HCT116 (cell line): ENCODE measurements around the gene DAPL1. TPM values are rescaled to one million over a fixed set of nuclear protein-coding genes. Genes with fewer than 3 reads are reported as not detected.

Experiments
- ATAC-seq: fragments of 200-7000 bp; cut with Tn5 transposase; 2 replicates; pipeline ENCODE4 v1.9.1; 2020; ENCODE audit warnings: mild to moderate bottlenecking, moderate library complexity
- BruUV-seq: library from RNA; stranded (reverse); fragments of 400-500 nt; replicated peaks from 2 replicates; lab custom pipeline; 2021; lab: Mats Ljungman, UMichigan
- CTCF ChIA-PET: fragments of 300-600 bp; sonication (Branson Sonifier 250); formaldehyde crosslinking; loops from one replicate; lab custom pipeline; 2021; ENCODE audit warnings: antibody characterized with exemption; lab: Charles Lee
- POLR2A ChIA-PET: fragments of 300-600, 350-600 bp; sonication (Branson Sonifier 250); formaldehyde crosslinking; loops from one replicate; lab custom pipeline; 2021; ENCODE audit warnings: antibody characterized with exemption; lab: Charles Lee
- RAD21 ChIA-PET, 2 experiments: fragments of 300-600 bp; sonication (Branson Sonifier 250); formaldehyde crosslinking; loops; one replicate each; lab custom pipeline; 2023; ENCODE audit warnings: low total read pairs in 2 of 2; ENCODE audit not compliant: uncharacterized antibody in 2 of 2, unreplicated experiment in 2 of 2, low non-redundant PET in 1 of 2; lab: Charles Lee
- DNase-seq: peaks from one replicate; pipeline ENCODE4 v3.0.0-alpha.2; 2010; ENCODE audit warnings: low read depth, low spot score
- H2AFZ ChIP-seq: fragments of 200-600 bp; shearing (Covaris generic), sonication (generic); 2 replicates; pipeline ENCODE4 v1.6.1; 2017; ENCODE audit warnings: low read depth, mixed run types, mixed read lengths, antibody characterized with exemption, low read length; ENCODE audit not compliant: poor library complexity, severe bottlenecking
- H3K27ac ChIP-seq: 2 replicates; pipeline ENCODE4 v1.5.1; 2012; ENCODE audit warnings: low read depth, low read length
- H3K27me3 ChIP-seq: fragments of 200-600 bp; sonication (generic); 2 replicates; pipeline ENCODE4 v1.6.1; 2016; ENCODE audit warnings: mixed run types, low read length, mixed read lengths; ENCODE audit not compliant: insufficient read depth
- H3K36me3 ChIP-seq, 2 experiments: fragments of 200-500 bp in 1 of 2; fragments of 200-600 bp in 1 of 2; sonication (Bioruptor generic) in 1 of 2; sonication (generic) in 1 of 2; 2 replicates each; pipeline versions ENCODE4 v1.5.1 to v1.6.1; 2014 to 2016; ENCODE audit warnings: low read length in 2 of 2, inconsistent platforms in 1 of 2, mixed read lengths in 1 of 2, mixed run types in 1 of 2; ENCODE audit not compliant: insufficient read depth in 2 of 2, control insufficient read depth in 1 of 2
- H3K4me1 ChIP-seq, 2 experiments: fragments of 200-600 bp in 1 of 2; sonication (generic) in 1 of 2; 2 replicates each; pipeline versions ENCODE4 v1.5.1 to v1.6.1; 2012 to 2017; ENCODE audit warnings: low read length in 2 of 2, inconsistent platforms in 1 of 2, mild to moderate bottlenecking in 1 of 2, mixed read lengths in 1 of 2, mixed run types in 1 of 2, moderate library complexity in 1 of 2; ENCODE audit not compliant: insufficient read depth in 2 of 2, control insufficient read depth in 1 of 2
- H3K4me2 ChIP-seq: fragments of 200-600 bp; sonication (generic); 2 replicates; pipeline ENCODE4 v1.6.1; 2017; ENCODE audit warnings: mixed run types, low read length, mixed read lengths
- H3K4me3 ChIP-seq, 2 experiments: fragments of 200-600 bp in 1 of 2; sonication (generic) in 1 of 2; replicated peaks in 1 of 2; 2 replicates each; pipeline ENCODE4 v1.5.1; 2011 to 2016; ENCODE audit warnings: low read length in 2 of 2, control low read depth in 1 of 2, low read depth in 1 of 2, mild to moderate bottlenecking in 1 of 2, mixed read lengths in 1 of 2, mixed run types in 1 of 2
- H3K79me2 ChIP-seq: fragments of 200-600 bp; sonication (generic); 2 replicates; pipeline ENCODE4 v1.6.1; 2017; ENCODE audit warnings: mild to moderate bottlenecking, mixed run types, low read length, moderate library complexity, mixed read lengths; ENCODE audit not compliant: insufficient read depth
- H3K9ac ChIP-seq: fragments of 200-600 bp; sonication (generic); 2 replicates; pipeline ENCODE4 v1.6.1; 2016; ENCODE audit warnings: low read length, mixed read lengths
- H3K9me2 ChIP-seq: fragments of 200-600 bp; sonication (generic), shearing (Covaris generic); 2 replicates; pipeline ENCODE4 v1.6.1; 2017; ENCODE audit warnings: mixed run types, mild to moderate bottlenecking, moderate library complexity; ENCODE audit not compliant: insufficient read depth
- H3K9me3 ChIP-seq, 2 experiments: fragments of 200-500 bp in 1 of 2; fragments of 200-600 bp in 1 of 2; sonication (Bioruptor generic) in 1 of 2; sonication (generic) in 1 of 2; 2 replicates each; pipeline ENCODE4 v1.6.1; 2014 to 2017; ENCODE audit warnings: low read length in 2 of 2, mixed read lengths in 2 of 2, inconsistent platforms in 1 of 2, low read depth in 1 of 2, mild to moderate bottlenecking in 1 of 2, mixed run types in 1 of 2, moderate library complexity in 1 of 2; ENCODE audit not compliant: control insufficient read depth in 1 of 2, insufficient read depth in 1 of 2
- H4K20me1 ChIP-seq: fragments of 200-600 bp; sonication (generic), shearing (Covaris generic); 2 replicates; pipeline ENCODE4 v1.6.1; 2017; ENCODE audit warnings: mixed run types, mild to moderate bottlenecking, moderate library complexity; ENCODE audit not compliant: insufficient read depth
- ATF3 ChIP-seq: IDR thresholded peaks from 2 replicates; pipeline ENCODE4 v1.6.1; 2012
- CBX3 ChIP-seq: IDR thresholded peaks from 2 replicates; pipeline ENCODE4 v1.6.1; 2012; ENCODE audit warnings: low read depth
- CTCF ChIP-seq, 3 experiments: fragments of 200-600 bp in 1 of 3; sonication (generic) in 1 of 3; IDR thresholded peaks in 2 of 3; conservative IDR thresholded peaks in 1 of 3; 2 replicates each; pipeline ENCODE4 v1.5.1; 2012 to 2017; ENCODE audit warnings: low read depth in 2 of 3, low read length in 2 of 3, antibody characterized with exemption in 1 of 3, borderline replicate concordance in 1 of 3, control low read depth in 1 of 3, mild to moderate bottlenecking in 1 of 3, mixed read lengths in 1 of 3, mixed run types in 1 of 3, moderate library complexity in 1 of 3; ENCODE audit not compliant: insufficient read depth in 1 of 3
- EGR1 ChIP-seq: IDR thresholded peaks from 2 replicates; pipeline ENCODE4 v1.6.1; 2012; ENCODE audit warnings: low read depth
- ELF1 ChIP-seq: IDR thresholded peaks from 2 replicates; pipeline ENCODE4 v1.6.1; 2012; ENCODE audit warnings: low read depth, borderline replicate concordance
- EZH2phosphoT487 ChIP-seq: fragments of 200-600 bp; IDR thresholded peaks from 2 replicates; pipeline ENCODE4 v1.6.1; 2018; ENCODE audit warnings: antibody characterized with exemption, borderline replicate concordance
- FOSL1 ChIP-seq: IDR thresholded peaks from 2 replicates; pipeline ENCODE4 v1.6.1; 2012; ENCODE audit warnings: low read depth
- POLR2A ChIP-seq: IDR thresholded peaks from 2 replicates; pipeline ENCODE4 v1.7.0; 2011; ENCODE audit warnings: borderline replicate concordance; ENCODE audit not compliant: insufficient read depth, insufficient read length; ENCODE audit errors: extremely low read depth
- POLR2AphosphoS5 ChIP-seq: IDR thresholded peaks from 2 replicates; pipeline ENCODE4 v1.6.1; 2011; ENCODE audit warnings: mild to moderate bottlenecking, low read depth, low read length, moderate library complexity
- TCF7L2 ChIP-seq: IDR thresholded peaks from 2 replicates; pipeline ENCODE4 v1.7.0; 2011; ENCODE audit warnings: borderline replicate concordance, inconsistent platforms; ENCODE audit not compliant: insufficient read depth, insufficient read length; ENCODE audit errors: extremely low read depth
- YY1 ChIP-seq: IDR thresholded peaks from 2 replicates; pipeline ENCODE4 v1.6.1; 2011; ENCODE audit warnings: low read length, low read depth, moderate library complexity, mild to moderate bottlenecking; ENCODE audit not compliant: insufficient replicate concordance; ENCODE audit errors: extremely low read depth
- ZBTB33 ChIP-seq: IDR thresholded peaks from 2 replicates; pipeline ENCODE4 v1.6.1; 2011; ENCODE audit warnings: mild to moderate bottlenecking, low read length, moderate library complexity; ENCODE audit not compliant: insufficient replicate concordance; ENCODE audit errors: extremely low read depth
- ZFX ChIP-seq: fragments of 450-650 bp; IDR thresholded peaks from 2 replicates; pipeline ENCODE4 v1.6.1; 2017
- ZNF274 ChIP-seq: fragments of 200-500 bp; sonication (Bioruptor generic); IDR thresholded peaks from 2 replicates; pipeline ENCODE4 v1.6.1; 2014; ENCODE audit warnings: mild to moderate bottlenecking, low read depth, low read length, inconsistent platforms
- intact Hi-C: fragments of 100-400 bp; cut with micrococcal nuclease; formaldehyde crosslinking; loops from 2 replicates; pipeline ENCODE4 v1.10.0; 2022
- total RNA-seq: library from RNA; stranded (reverse); gene quantifications from one replicate; pipeline ENCODE4 v1.2.1, GENCODE V29; 2021; ENCODE audit not compliant: unreplicated experiment

DAPL1 gene
- total RNA-seq, 1 experiment from 2014 or later, result not detected

GRCh38 chr2:158796652-158797051, 1.5 kb downstream of the DAPL1 start:
- no peaks in the 10 kb centered on the region for H3K79me2 ChIP-seq
- H3K36me3 ChIP-seq, result no peaks in the 10 kb centered on the region
- no peak for TF ChIP-seq POLR2A
- TF ChIP-seq YY1, result no peak
- TF ChIP-seq ZBTB33, result no peak
- TF ChIP-seq EZH2phosphoT487, result no peak
- no peak for TF ChIP-seq ZFX
- TF ChIP-seq EGR1, result no peak
- no peak for TF ChIP-seq ATF3
- TF ChIP-seq ZNF274, result no peak
- no peak for TF ChIP-seq FOSL1
- TF ChIP-seq POLR2AphosphoS5, result no peak
- no peak for TF ChIP-seq ELF1
- no peak for TF ChIP-seq CBX3
- no peak for TF ChIP-seq CTCF (IDR thresholded peaks at IDR 0.05 in 2 of 3, conservative IDR thresholded peaks at IDR 0.05 in 1 of 3; ENCODE audit: borderline replicate concordance in 1 of 3, insufficient read depth in 1 of 3, low read depth in 2 of 3, low read length in 2 of 3)
- TF ChIP-seq TCF7L2, result no peak
- ATAC-seq (no peak), DNase-seq (no peak)
- H3K4me1 ChIP-seq, result peaks cover 5% of the 10 kb centered on the region in 2 experiments; a peak in 2 of 4 replicates
- RAD21 ChIA-PET, result no interaction called here
- POLR2A ChIA-PET, result no interaction called here
- CTCF ChIA-PET, result no interaction called here
- no peak overlapping the region for H3K9ac ChIP-seq
- intact Hi-C loops, result no loop called here
- H4K20me1 ChIP-seq, result no peaks in the 10 kb centered on the region
- no peak overlapping the region for H2AFZ ChIP-seq
- no peaks in the 10 kb centered on the region for H3K9me3 ChIP-seq
- no peaks in the 10 kb centered on the region for H3K9me2 ChIP-seq
- H3K4me3 ChIP-seq, result no peak overlapping the region
- 0 out of 2 replicates have a peak, but pooled peaks cover 5% of the 10 kb centered on the region for H3K27me3 ChIP-seq
- no TSS peak for BruUV-seq
- H3K27ac ChIP-seq, result no peak overlapping the region
- no peak overlapping the region for H3K4me2 ChIP-seq
